SU-DHL-6 (cell line): ENCODE results near the gene TP53BP2.

Experiments
- H2AFZ ChIP-seq: fragments of 200-600 bp; sonication (generic); 2 replicates; pipeline ENCODE4 v1.6.1; 2014; ENCODE audit warnings: low read depth, mild to moderate bottlenecking, moderate library complexity, mixed read lengths, antibody characterized with exemption, low read length; ENCODE audit not compliant: severe bottlenecking
- H3F3A ChIP-seq: fragments of 200-600 bp; shearing (Covaris generic); 2 replicates; pipeline ENCODE4 v1.6.0; 2016; ENCODE audit warnings: antibody characterized with exemption, mild to moderate bottlenecking; ENCODE audit not compliant: insufficient read depth
- H3K27ac ChIP-seq: fragments of 200-600 bp; sonication (generic); 2 replicates; pipeline ENCODE4 v1.5.1; 2016; ENCODE audit warnings: low read depth, mild to moderate bottlenecking, low read length, moderate library complexity, mixed read lengths
- H3K27me3 ChIP-seq: fragments of 200-600 bp; sonication (generic), shearing (Covaris generic); 2 replicates; pipeline ENCODE4 v1.6.0; 2014; ENCODE audit warnings: mild to moderate bottlenecking, low read length
- H3K36me3 ChIP-seq: fragments of 200-600 bp; sonication (generic); 2 replicates; pipeline ENCODE4 v1.6.1; 2014; ENCODE audit warnings: mild to moderate bottlenecking, low read length, mixed read lengths
- H3K4me2 ChIP-seq: fragments of 300-600, 200-600 bp; shearing (Covaris generic), sonication (generic); 2 replicates; pipeline ENCODE4 v1.6.0; 2014; ENCODE audit warnings: low read length, low read depth, mild to moderate bottlenecking; ENCODE audit not compliant: poor library complexity, severe bottlenecking
- H3K4me3 ChIP-seq: fragments of 200-600 bp; sonication (generic); 2 replicates; pipeline ENCODE4 v1.5.1; 2014; ENCODE audit warnings: antibody characterized with exemption, low read length, mild to moderate bottlenecking, mixed read lengths; ENCODE audit not compliant: insufficient read depth, poor library complexity, severe bottlenecking
- H3K79me2 ChIP-seq: fragments of 200-600 bp; sonication (generic); 2 replicates; pipeline ENCODE4 v1.6.1; 2014; ENCODE audit warnings: mild to moderate bottlenecking, low read length, moderate library complexity; ENCODE audit not compliant: insufficient read depth
- H3K9ac ChIP-seq: fragments of 200-600 bp; sonication (generic); 2 replicates; pipeline ENCODE4 v1.7.0; 2014; ENCODE audit warnings: mild to moderate bottlenecking, low read length
- H3K9me2 ChIP-seq: fragments of 200-600 bp; sonication (generic); replicated peaks from 2 replicates; pipeline ENCODE4 v1.6.1; 2014; ENCODE audit warnings: low read length; ENCODE audit not compliant: insufficient read depth
- H3K9me3 ChIP-seq: fragments of 200-600 bp; sonication (generic); 2 replicates; pipeline ENCODE4 v1.6.1; 2014; ENCODE audit warnings: low read length, mixed read lengths; ENCODE audit not compliant: insufficient read depth
- H4K20me1 ChIP-seq: fragments of 200-600 bp; sonication (generic); 2 replicates; pipeline ENCODE4 v1.6.1; 2014; ENCODE audit warnings: low read depth, mild to moderate bottlenecking, antibody characterized with exemption, low read length, moderate library complexity, mixed read lengths
- EZH2phosphoT487 ChIP-seq: fragments of 200-600 bp; sonication (generic), shearing (Covaris generic); conservative IDR thresholded peaks from 2 replicates; pipeline ENCODE4 v1.6.1; 2018; ENCODE audit warnings: mild to moderate bottlenecking, antibody characterized with exemption, low read length, moderate library complexity, mixed read lengths
- TF ChIP-seq, protein P1 (sequence below): fragments of 200-600 bp; sonication (generic); IDR thresholded peaks from one replicate; pipeline ENCODE4 v1.5.1; 2017; ENCODE audit warnings: antibody characterized with exemption, mild to moderate bottlenecking, low read length, moderate library complexity; ENCODE audit not compliant: insufficient read depth, poor library complexity, severe bottlenecking

TP53BP2 gene

DNA sequence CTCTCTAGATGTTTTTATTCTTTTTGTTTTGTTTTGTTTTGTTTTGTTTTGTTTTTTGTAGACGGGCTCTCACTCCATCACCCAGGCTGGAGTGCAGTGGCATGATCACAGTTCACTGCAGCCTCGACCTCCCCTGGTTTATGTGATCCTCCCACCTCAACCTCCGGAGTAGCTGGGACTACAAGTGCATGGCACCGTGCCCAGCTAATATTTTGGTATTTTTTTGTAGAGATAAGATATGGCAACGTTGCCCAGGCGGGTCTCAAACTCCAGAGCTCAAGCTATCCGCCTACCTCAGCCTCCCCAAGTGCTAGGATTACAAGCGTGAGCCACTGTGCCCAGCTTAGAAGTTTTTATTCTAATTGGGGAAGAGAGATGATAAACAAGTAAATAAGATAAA, 13.3 kb upstream of the TP53BP2 start:
- Histone ChIP-seq H3K4me3 (no peak overlapping the region), H3K36me3 (no peaks in the 10 kb centered on the region), H3K27me3 (no peaks in the 10 kb centered on the region), H3K9ac (no peak overlapping the region), H4K20me1 (no peaks in the 10 kb centered on the region), H2AFZ (no peak overlapping the region), H3F3A (no peaks in the 10 kb centered on the region), H3K27ac (no peak overlapping the region), H3K4me2 (no peak overlapping the region), H3K9me2 (no peaks in the 10 kb centered on the region), H3K9me3 (no peaks in the 10 kb centered on the region), H3K79me2 (no peaks in the 10 kb centered on the region)
- TF ChIP-seq EZH2phosphoT487, result no peak
- TF ChIP-seq, protein P1, sequence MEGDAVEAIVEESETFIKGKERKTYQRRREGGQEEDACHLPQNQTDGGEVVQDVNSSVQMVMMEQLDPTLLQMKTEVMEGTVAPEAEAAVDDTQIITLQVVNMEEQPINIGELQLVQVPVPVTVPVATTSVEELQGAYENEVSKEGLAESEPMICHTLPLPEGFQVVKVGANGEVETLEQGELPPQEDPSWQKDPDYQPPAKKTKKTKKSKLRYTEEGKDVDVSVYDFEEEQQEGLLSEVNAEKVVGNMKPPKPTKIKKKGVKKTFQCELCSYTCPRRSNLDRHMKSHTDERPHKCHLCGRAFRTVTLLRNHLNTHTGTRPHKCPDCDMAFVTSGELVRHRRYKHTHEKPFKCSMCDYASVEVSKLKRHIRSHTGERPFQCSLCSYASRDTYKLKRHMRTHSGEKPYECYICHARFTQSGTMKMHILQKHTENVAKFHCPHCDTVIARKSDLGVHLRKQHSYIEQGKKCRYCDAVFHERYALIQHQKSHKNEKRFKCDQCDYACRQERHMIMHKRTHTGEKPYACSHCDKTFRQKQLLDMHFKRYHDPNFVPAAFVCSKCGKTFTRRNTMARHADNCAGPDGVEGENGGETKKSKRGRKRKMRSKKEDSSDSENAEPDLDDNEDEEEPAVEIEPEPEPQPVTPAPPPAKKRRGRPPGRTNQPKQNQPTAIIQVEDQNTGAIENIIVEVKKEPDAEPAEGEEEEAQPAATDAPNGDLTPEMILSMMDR, result no peak

DNA sequence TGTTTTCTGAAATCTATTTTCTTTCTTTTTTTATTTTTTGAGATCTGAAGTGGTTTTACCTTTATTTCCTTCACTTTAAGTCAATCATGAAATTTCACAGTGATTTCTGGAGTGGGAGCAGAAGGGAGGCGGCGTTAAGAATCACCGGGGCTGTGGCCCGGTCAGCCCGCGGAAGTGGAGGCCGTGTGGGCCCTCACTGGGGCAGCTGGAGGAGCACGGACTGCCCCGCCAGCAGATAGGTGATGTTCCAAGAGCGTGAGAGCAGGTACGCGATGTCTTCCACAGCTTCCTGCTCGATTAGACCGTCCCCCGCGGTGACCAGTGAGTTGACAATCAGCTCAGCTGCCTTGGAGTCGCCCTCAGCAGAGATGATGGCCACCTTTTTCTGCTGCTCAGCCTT, 10.6 kb upstream of the TP53BP2 start:
- Histone ChIP-seq H3K9me3 (no peaks in the 10 kb centered on the region), H4K20me1 (no peaks in the 10 kb centered on the region), H3F3A (no peaks in the 10 kb centered on the region), H3K9me2 (no peaks in the 10 kb centered on the region), H2AFZ (no peak overlapping the region), H3K9ac (no peak overlapping the region), H3K27ac (no peak overlapping the region), H3K4me3 (no peak overlapping the region), H3K36me3 (no peaks in the 10 kb centered on the region), H3K4me2 (no peak overlapping the region), H3K27me3 (no peaks in the 10 kb centered on the region), H3K79me2 (no peaks in the 10 kb centered on the region)
- TF ChIP-seq, protein P1, result no peak
- no peak for TF ChIP-seq EZH2phosphoT487

DNA sequence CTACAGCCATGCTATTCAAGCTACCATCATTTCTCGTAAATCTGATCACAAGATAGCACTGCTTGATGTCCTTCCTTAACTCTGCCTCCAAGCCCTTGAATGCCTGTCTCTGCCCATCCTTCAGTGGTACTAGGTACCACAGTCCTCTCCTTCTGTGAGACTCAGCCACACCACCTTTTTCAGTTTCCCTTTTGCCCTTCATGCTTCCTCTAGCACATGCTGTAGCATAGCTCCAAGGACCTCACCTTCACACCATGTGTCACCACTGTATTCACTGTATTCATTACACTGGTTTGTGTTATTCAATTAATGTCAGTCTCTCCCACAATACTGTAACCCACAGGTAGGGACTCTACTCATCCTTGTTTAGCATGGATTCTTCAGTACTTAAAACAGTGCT, 8.0 kb upstream of the TP53BP2 start:
- H3K9me2 ChIP-seq, result no peaks in the 10 kb centered on the region
- H2AFZ ChIP-seq, result no peak overlapping the region
- no peaks in the 10 kb centered on the region for H4K20me1 ChIP-seq
- no peak overlapping the region for H3K4me3 ChIP-seq
- no peaks in the 10 kb centered on the region for H3F3A ChIP-seq
- no peaks in the 10 kb centered on the region for H3K36me3 ChIP-seq
- no peak overlapping the region for H3K4me2 ChIP-seq
- H3K27ac ChIP-seq, result no peak overlapping the region
- H3K9me3 ChIP-seq, result no peaks in the 10 kb centered on the region
- no peaks in the 10 kb centered on the region for H3K79me2 ChIP-seq
- no peak overlapping the region for H3K9ac ChIP-seq
- TF ChIP-seq, protein P1, result no peak
- TF ChIP-seq EZH2phosphoT487, result no peak
- no peaks in the 10 kb centered on the region for H3K27me3 ChIP-seq

DNA sequence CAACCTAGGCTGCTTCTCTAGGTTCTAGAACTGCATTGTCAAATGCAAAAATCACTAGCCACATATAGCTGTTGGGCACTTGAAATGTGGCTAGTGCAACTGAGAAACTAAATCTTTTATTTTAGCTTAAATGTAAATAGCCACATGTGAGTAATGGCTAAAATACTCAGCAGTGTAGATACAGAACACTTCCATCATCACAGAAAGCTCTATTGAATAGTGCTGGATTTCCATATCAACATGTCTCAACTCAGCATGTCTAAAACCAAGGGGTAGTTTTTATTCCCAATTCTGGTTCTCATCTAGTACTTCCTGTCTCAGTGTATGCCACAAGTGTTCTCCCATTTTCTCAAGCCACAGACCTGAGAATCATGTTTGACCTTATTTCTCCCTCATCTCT, 7.5 kb upstream of the TP53BP2 start:
- no peaks in the 10 kb centered on the region for H3K9me3 ChIP-seq
- H3K4me3 ChIP-seq, result no peak overlapping the region
- H3F3A ChIP-seq, result no peaks in the 10 kb centered on the region
- H3K4me2 ChIP-seq, result no peak overlapping the region
- no peaks in the 10 kb centered on the region for H4K20me1 ChIP-seq
- H2AFZ ChIP-seq, result no peak overlapping the region
- H3K9me2 ChIP-seq, result no peaks in the 10 kb centered on the region
- no peak overlapping the region for H3K27ac ChIP-seq
- H3K36me3 ChIP-seq, result no peaks in the 10 kb centered on the region
- no peak for TF ChIP-seq EZH2phosphoT487
- TF ChIP-seq, protein P1, result no peak
- H3K79me2 ChIP-seq, result no peaks in the 10 kb centered on the region
- H3K9ac ChIP-seq, result no peak overlapping the region
- no peaks in the 10 kb centered on the region for H3K27me3 ChIP-seq
